ENCODE data around the gene FLII.

DNA sequence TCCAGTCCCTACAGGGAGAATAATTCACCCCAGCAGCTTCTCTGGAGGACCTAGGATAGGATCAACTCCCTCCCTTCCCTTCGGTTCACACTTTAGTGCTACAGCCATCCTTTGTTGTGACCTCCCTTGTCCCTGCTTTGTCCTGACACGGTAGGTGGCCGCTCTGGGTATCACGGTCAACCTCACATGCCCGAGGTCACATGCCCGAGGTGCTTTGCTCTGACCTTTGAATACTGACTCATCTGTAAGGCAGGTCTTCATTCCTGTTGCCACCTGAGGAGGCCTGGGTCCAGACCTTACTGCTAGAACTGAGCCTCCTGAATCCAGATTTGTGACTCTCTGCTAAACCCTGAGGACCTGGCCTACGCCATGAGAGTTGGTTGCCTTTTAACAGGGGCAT is 55.2 kb downstream of the FLII start:
- TF ChIP-seq POLR2A (IDR thresholded peaks at IDR 0.05): no peak
- TF ChIP-seq, protein P1, sequence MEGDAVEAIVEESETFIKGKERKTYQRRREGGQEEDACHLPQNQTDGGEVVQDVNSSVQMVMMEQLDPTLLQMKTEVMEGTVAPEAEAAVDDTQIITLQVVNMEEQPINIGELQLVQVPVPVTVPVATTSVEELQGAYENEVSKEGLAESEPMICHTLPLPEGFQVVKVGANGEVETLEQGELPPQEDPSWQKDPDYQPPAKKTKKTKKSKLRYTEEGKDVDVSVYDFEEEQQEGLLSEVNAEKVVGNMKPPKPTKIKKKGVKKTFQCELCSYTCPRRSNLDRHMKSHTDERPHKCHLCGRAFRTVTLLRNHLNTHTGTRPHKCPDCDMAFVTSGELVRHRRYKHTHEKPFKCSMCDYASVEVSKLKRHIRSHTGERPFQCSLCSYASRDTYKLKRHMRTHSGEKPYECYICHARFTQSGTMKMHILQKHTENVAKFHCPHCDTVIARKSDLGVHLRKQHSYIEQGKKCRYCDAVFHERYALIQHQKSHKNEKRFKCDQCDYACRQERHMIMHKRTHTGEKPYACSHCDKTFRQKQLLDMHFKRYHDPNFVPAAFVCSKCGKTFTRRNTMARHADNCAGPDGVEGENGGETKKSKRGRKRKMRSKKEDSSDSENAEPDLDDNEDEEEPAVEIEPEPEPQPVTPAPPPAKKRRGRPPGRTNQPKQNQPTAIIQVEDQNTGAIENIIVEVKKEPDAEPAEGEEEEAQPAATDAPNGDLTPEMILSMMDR (IDR thresholded peaks at IDR 0.05): no peak
- no peak for TF ChIP-seq POLR2AphosphoS5 (IDR thresholded peaks at IDR 0.05)

All from prostate gland (tissue), 2 donors.